Stimulated activated CD4-positive, alpha-beta T cell treated with anti-CD3 and anti-CD28 coated beads, Interleukin-1b, Interleukin-23, amount 100 ng/mL, for 4 hours (primary cell): ENCODE results near the gene TNFSF9.
A peak's percentile ranks its signal among the peaks of the same experiment; 100 is the strongest.
"Not testable (repeated sequence)": the region's sequence is repeated elsewhere in the genome, so short reads cannot be mapped to it uniquely, and the experiment has no call there.

ENCODE experiments used
- DNase-seq, 2 donors: peaks; one replicate each; pipeline ENCODE4 v3.0.0-alpha.2; 2020; ENCODE audit warnings: low read depth in 2 of 2

TNFSF9 gene

GRCh38 chr19:6508028-6508771, 22.6 kb upstream of the TNFSF9 start:
- not testable (repeated sequence) for DNase-seq

GRCh38 chr19:6509118-6509971, 21.5 kb upstream of the TNFSF9 start:
- DNase-seq, result no peak

GRCh38 chr19:6510618-6511017, 20.2 kb upstream of the TNFSF9 start:
- DNase-seq, result no peak

- no peak for DNase-seq
These were observed 16.7 kb upstream of the TNFSF9 start for GRCh38 chr19:6514089-6514488.

GRCh38 chr19:6514926-6515544, 15.8 kb upstream of the TNFSF9 start:
- no peak for DNase-seq

- peak in 1 of 2 donors; percentile 56 for DNase-seq
These were observed 14.7 kb upstream of the TNFSF9 start for GRCh38 chr19:6516018-6516658.

GRCh38 chr19:6516659-6517291, 14.1 kb upstream of the TNFSF9 start:
- DNase-seq, result peak; percentile 94 to 97

GRCh38 chr19:6518145-6518911, 12.5 kb upstream of the TNFSF9 start:
- no peak for DNase-seq

- DNase-seq, result no peak
These were observed 11.5 kb upstream of the TNFSF9 start for GRCh38 chr19:6519289-6519688.

- peak in 1 of 2 donors; percentile 39 for DNase-seq
These were observed 8.8 kb upstream of the TNFSF9 start for GRCh38 chr19:6521718-6522646.

- no peak for DNase-seq
These were observed 8.1 kb upstream of the TNFSF9 start for GRCh38 chr19:6522712-6523111.

- DNase-seq, result no peak
These were observed 6.5 kb upstream of the TNFSF9 start for GRCh38 chr19:6524311-6524710.

GRCh38 chr19:6527893-6528543, 2.8 kb upstream of the TNFSF9 start:
- DNase-seq, result no peak

GRCh38 chr19:6528544-6529121, 2.2 kb upstream of the TNFSF9 start:
- no peak for DNase-seq

- DNase-seq, result no peak
These were observed 1.5 kb upstream of the TNFSF9 start for GRCh38 chr19:6529351-6529750.

GRCh38 chr19:6529937-6530385, 865 bp upstream of the TNFSF9 start:
- no peak for DNase-seq

- DNase-seq, result no peak
These were observed 533 bp downstream of the TNFSF9 start for GRCh38 chr19:6531163-6531955.

- no peak for DNase-seq
These were observed 1.1 kb downstream of the TNFSF9 start for GRCh38 chr19:6531956-6532243.
